GM12892 (cell line): ENCODE results near the gene ARHGEF12.

Source experiments
- POLR2A ChIP-seq: IDR thresholded peaks from 2 replicates; pipeline ENCODE4 v1.6.1; 2011; ENCODE audit warnings: low read depth, low read length, control low read depth
- POLR2AphosphoS5 ChIP-seq: IDR thresholded peaks from 2 replicates; pipeline ENCODE4 v1.6.1; 2011; ENCODE audit warnings: low read depth, low read length, control low read depth
- TAF1 ChIP-seq: IDR thresholded peaks from 2 replicates; pipeline ENCODE4 v1.6.1; 2011; ENCODE audit warnings: low read depth, mild to moderate bottlenecking, control low read depth, low read length, borderline replicate concordance

DNA sequence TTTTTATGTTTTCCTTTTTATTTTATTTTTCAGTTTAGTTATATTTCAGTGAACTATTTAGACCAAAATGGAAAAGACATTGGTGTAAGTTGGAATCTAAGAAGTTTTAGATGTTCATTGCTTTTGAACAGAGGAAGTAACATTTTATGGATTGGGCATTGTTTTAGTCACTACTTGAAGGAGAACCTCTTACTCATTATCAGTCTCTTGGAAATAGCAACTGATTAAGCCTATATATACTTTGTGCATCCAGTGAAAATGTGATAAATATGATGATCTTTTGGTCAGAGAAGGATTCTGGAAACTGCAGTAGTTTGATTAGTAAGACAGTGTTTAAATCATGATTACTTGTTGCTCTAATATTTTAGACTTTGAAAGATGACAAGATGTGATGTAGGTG is 14.4 kb downstream of the ARHGEF12 start:
- no peak for TF ChIP-seq POLR2A
- TF ChIP-seq POLR2AphosphoS5, result no peak
- no peak for TF ChIP-seq TAF1
